GM12878 (cell line): ENCODE results near the gene TCP1. TPM values are rescaled to one million over a fixed set of nuclear protein-coding genes. Genes with fewer than 3 reads are reported as not detected.

Source experiments
- ATAC-seq: fragments of 200-7000 bp; cut with Tn5 transposase; 3 replicates; pipeline ENCODE4 v1.9.1; 2020; ENCODE audit warnings: mild to moderate bottlenecking, moderate library complexity
- BruUV-seq: library from RNA; stranded (reverse); fragments of 400-500 nt; replicated peaks from 2 replicates; lab custom pipeline; 2021; lab: Mats Ljungman, UMichigan
- CTCF ChIA-PET: fragments of 300-600 bp; sonication (Branson Sonifier 250); formaldehyde crosslinking; extraction: SDS; loops from one replicate; lab custom pipeline; 2021; ENCODE audit warnings: inconsistent platforms; lab: Yijun Ruan, JAX
- POLR2A ChIA-PET: fragments of 350-600 bp; formaldehyde crosslinking; extraction: SDS; loops from one replicate; lab custom pipeline; 2021; ENCODE audit warnings: inconsistent platforms; lab: Charles Lee
- RAD21 ChIA-PET: fragments of 300-600 bp; sonication (Branson Sonifier 250); formaldehyde crosslinking; loops from one replicate; lab custom pipeline; 2023; ENCODE audit warnings: antibody characterized with exemption; ENCODE audit not compliant: unreplicated experiment; lab: Charles Lee
- SMC1A ChIA-PET: fragments of 300-600 bp; sonication (Branson Sonifier 250); formaldehyde crosslinking; loops from one replicate; lab custom pipeline; 2023; ENCODE audit not compliant: unreplicated experiment, uncharacterized antibody; lab: Charles Lee
- DNase-seq: peaks from one replicate; pipeline ENCODE4 v3.0.0-alpha.2; 2011; ENCODE audit warnings: low read depth, low spot score
- FAIRE-seq: peaks from 3 replicates; lab custom pipeline; 2011; peaks lifted over from hg19 to GRCh38; lab: Jason Lieb, UNC
- H2AFZ ChIP-seq: 2 replicates; pipeline ENCODE4 v1.6.0; 2011; ENCODE audit warnings: low read depth, low read length, control low read depth; ENCODE audit not compliant: control insufficient read depth
- H3K27ac ChIP-seq: 2 replicates; pipeline ENCODE4 v1.5.1; 2011; ENCODE audit warnings: control low read depth; ENCODE audit not compliant: control insufficient read depth, insufficient read depth
- H3K27me3 ChIP-seq, 2 experiments: replicated peaks in 1 of 2; 2 replicates each; pipeline versions ENCODE4 v1.6.0 to v1.6.1; 2011; ENCODE audit warnings: low read length in 1 of 2; ENCODE audit not compliant: control insufficient read depth in 2 of 2, insufficient read depth in 2 of 2
- H3K36me3 ChIP-seq, 2 experiments: 2 replicates each; pipeline ENCODE4 v1.5.1; 2011; ENCODE audit warnings: low read length in 1 of 2; ENCODE audit not compliant: control insufficient read depth in 2 of 2, insufficient read depth in 2 of 2
- H3K4me1 ChIP-seq: 2 replicates; pipeline ENCODE4 v1.6.1; 2011; ENCODE audit warnings: mild to moderate bottlenecking, low read length, moderate library complexity, mixed read lengths; ENCODE audit not compliant: control insufficient read depth, insufficient read depth
- H3K4me2 ChIP-seq: 2 replicates; pipeline ENCODE4 v1.6.0; 2011; ENCODE audit warnings: control low read depth; ENCODE audit not compliant: control insufficient read depth, insufficient read depth
- H3K4me3 ChIP-seq: fragments of 200-600 bp; sonication (generic); 2 replicates; pipeline ENCODE4 v1.5.1; 2016
- H3K79me2 ChIP-seq: 2 replicates; pipeline ENCODE4 v1.6.0; 2011; ENCODE audit warnings: low read length; ENCODE audit not compliant: control insufficient read depth, insufficient read depth
- H3K9ac ChIP-seq: 2 replicates; pipeline ENCODE4 v1.8.0; 2011; ENCODE audit warnings: low read length, control low read depth, mixed read lengths; ENCODE audit not compliant: control insufficient read depth, insufficient read depth
- H3K9me3 ChIP-seq: replicated peaks from 3 replicates; pipeline ENCODE4 v1.5.1; 2011; ENCODE audit warnings: mild to moderate bottlenecking, low read length; ENCODE audit not compliant: control insufficient read depth, insufficient read depth
- H4K20me1 ChIP-seq: 2 replicates; pipeline ENCODE4 v1.6.0; 2011; ENCODE audit not compliant: control insufficient read depth, insufficient read depth
- ATF7 ChIP-seq: fragments of 450-650 bp; IDR thresholded peaks from 2 replicates; pipeline ENCODE4 v1.6.1; 2016; ENCODE audit warnings: low read depth, mild to moderate bottlenecking
- CTCF ChIP-seq, 3 experiments: IDR thresholded peaks in 2 of 3; conservative IDR thresholded peaks in 1 of 3; 2 replicates each; pipeline ENCODE4 v1.5.1; 2011; ENCODE audit warnings: low read depth in 3 of 3, low read length in 3 of 3, mild to moderate bottlenecking in 3 of 3, control low read depth in 2 of 3, moderate library complexity in 2 of 3, inconsistent platforms in 1 of 3, mixed read lengths in 1 of 3; ENCODE audit not compliant: control insufficient read depth in 2 of 3, insufficient read depth in 1 of 3; ENCODE audit errors: extremely low read depth in 1 of 3
- FOS ChIP-seq: IDR thresholded peaks from 3 replicates; pipeline ENCODE4 v1.6.1; 2011; ENCODE audit warnings: borderline replicate concordance; ENCODE audit not compliant: insufficient read length; ENCODE audit errors: extremely low read depth
- FOXK2 ChIP-seq: fragments of 450-650 bp; IDR thresholded peaks from 2 replicates; pipeline ENCODE4 v1.6.1; 2017; ENCODE audit warnings: mild to moderate bottlenecking, moderate library complexity
- HDAC2 ChIP-seq: fragments of 200-600 bp; sonication (generic); IDR thresholded peaks from 2 replicates; pipeline ENCODE4 v1.6.1; 2017
- IRF5 ChIP-seq: fragments of 450-650 bp; IDR thresholded peaks from 2 replicates; pipeline ENCODE4 v1.6.1; 2017; ENCODE audit warnings: borderline replicate concordance
- RAD21 ChIP-seq: IDR thresholded peaks from 2 replicates; pipeline ENCODE4 v1.6.1; 2011; ENCODE audit warnings: mild to moderate bottlenecking, low read depth, low read length, moderate library complexity; ENCODE audit not compliant: insufficient read depth
- RELA ChIP-seq: fragments of 450-650 bp; IDR thresholded peaks from 2 replicates; pipeline ENCODE4 v1.8.0; 2014; ENCODE audit warnings: borderline replicate concordance; ENCODE audit not compliant: partially characterized antibody
- RFX5 ChIP-seq: IDR thresholded peaks from 2 replicates; pipeline ENCODE4 v1.6.1; 2011; ENCODE audit warnings: low read depth, low read length, improper control_type of control experiment
- SMC3 ChIP-seq: IDR thresholded peaks from 2 replicates; pipeline ENCODE4 v1.6.1; 2011; ENCODE audit warnings: low read length, improper control_type of control experiment, borderline replicate concordance
- TCF7 ChIP-seq: IDR thresholded peaks from 2 replicates; pipeline ENCODE4 v1.6.1; 2014; ENCODE audit warnings: antibody characterized with exemption, borderline replicate concordance
- WGBS: methylation state at CpG from one replicate; pipeline ENCODE4 v1.1.6; 2016; ENCODE audit warnings: low lambda C conversion rate; ENCODE audit not compliant: insufficient replicate concordance, insufficient coverage; ENCODE audit errors: missing lambda C conversion rate; 5-methylcytosine and 5-hydroxymethylcytosine counted together
- in situ Hi-C: fragments of 300-500 bp; cut with MboI; formaldehyde crosslinking; loops from 9 replicates; pipeline ENCODE4 v1.14.3; 2018; ENCODE audit warnings: mixed read lengths
- intact Hi-C: fragments of 100-400 bp; cut with micrococcal nuclease; formaldehyde crosslinking; loops from one replicate; pipeline ENCODE4 v1.14.2; 2022; ENCODE audit not compliant: unreplicated experiment
- polyA plus RNA-seq, 11 experiments: library from polyadenylated mRNA; depleted of rRNA in 4 of 11; unstranded in 6 of 11; stranded (reverse) in 5 of 11; fragments of >200 nt; fragmentation: Nextera tagmentation in 4 of 11; fragmentation: Illumina TruSeq in 1 of 11; extraction: Ambion mirVana in 4 of 11; extraction: Trizol in 1 of 11; gene quantifications; 1 replicate in 1 of 11; 2 replicates in 10 of 11; pipeline versions ENCODE4 v1.2.1 to v1.2.3, GENCODE V29; 2011 to 2016; ENCODE audit warnings: inconsistent platforms in 2 of 11, missing spikeins in 2 of 11, low read depth in 1 of 11
- total RNA-seq, 4 experiments: library from RNA; depleted of rRNA in 3 of 4; stranded (reverse); fragments of >200 nt in 3 of 4; fragmentation: Illumina TruSeq in 1 of 4; extraction: Trizol in 1 of 4; gene quantifications; 2 replicates each; pipeline versions ENCODE4 v1.2.1 to v1.2.3, GENCODE V29; 2013 to 2021

TCP1 gene
- total and polyA plus RNA-seq, 10 of the 15 experiments (the other 5 are each of a cell fraction or from before 2014, with no cell fraction given): 133 to 457 (median 306) TPM

- RAD21 ChIA-PET: no interaction called here
- in situ Hi-C loops (no loop called here), intact Hi-C loops (no loop called here)
- SMC1A ChIA-PET: interaction anchor here (0.6 to 2.7 kb wide), 2 partner anchors 17 to 119 kb away, joined by 3 to 11 read pairs; partner anchors contain the start of gene MRPL18
- CTCF ChIA-PET: interaction anchor here (1.0 to 1.6 kb wide), 3 partner anchors 15 to 17 kb away, joined by 3 to 5 read pairs (median 5); partner anchors contain the start of genes MRPL18 and TCP1
- POLR2A ChIA-PET: no interaction called here
- no peaks in the 10 kb centered on the region for H3K79me2 ChIP-seq
- WGBS: 94% methylated on average over 5 of the region's 5 CpGs
- H3K9ac ChIP-seq: no peak overlapping the region
- no peak for TF ChIP-seq RAD21
- no peak for TF ChIP-seq TCF7
- no peak for TF ChIP-seq ATF7
- TF ChIP-seq FOXK2: no peak
- TF ChIP-seq RFX5: no peak
- no peak for TF ChIP-seq HDAC2
- TF ChIP-seq FOS: no peak
- no peak for TF ChIP-seq CTCF (IDR thresholded peaks at IDR 0.05 in 2 of 3, conservative IDR thresholded peaks at IDR 0.05 in 1 of 3; ENCODE audit: control insufficient read depth in 2 of 3, extremely low read depth in 1 of 3, insufficient read depth in 1 of 3, low read depth in 3 of 3, low read length in 3 of 3)
- no peak for TF ChIP-seq IRF5
- TF ChIP-seq RELA: no peak
- no peak for TF ChIP-seq SMC3
- H2AFZ ChIP-seq: no peak overlapping the region
- FAIRE-seq (no peak), ATAC-seq (no peak), DNase-seq (no peak)
- H3K27me3 ChIP-seq: no peaks in the 10 kb centered on the region
- H3K27ac ChIP-seq: no peak overlapping the region
- H3K9me3 ChIP-seq: no peaks in the 10 kb centered on the region
- H4K20me1 ChIP-seq: no peaks in the 10 kb centered on the region
- H3K4me3 ChIP-seq: no peak overlapping the region
- H3K4me1 ChIP-seq: no peaks in the 10 kb centered on the region
- H3K4me2 ChIP-seq: no peak overlapping the region
- BruUV-seq: no TSS peak
- no peaks in the 10 kb centered on the region for H3K36me3 ChIP-seq
These were observed 17.9 kb upstream of the TCP1 start for GRCh38 chr6:159807150-159807858.
